Chondrocyte (in vitro differentiated cells): ENCODE data around the gene ZNF519. TPM values are rescaled to one million over a fixed set of nuclear protein-coding genes. Genes with fewer than 3 reads are reported as not detected.
"Not testable (repeated sequence)": the region's sequence is repeated elsewhere in the genome, so short reads cannot be mapped to it uniquely, and the experiment has no call there.

Experiments used
- DNase-seq: peaks from one replicate; pipeline ENCODE4 v3.0.0; 2021; ENCODE audit warnings: mixed read lengths, low spot score
- H3K27ac Mint-ChIP-seq: one replicate; pipeline ENCODE4 v1.8.0; 2021; ENCODE audit warnings: mild to moderate bottlenecking, moderate library complexity, mixed read lengths; ENCODE audit not compliant: unreplicated experiment
- H3K27me3 Mint-ChIP-seq: 2 replicates; pipeline ENCODE4 v1.8.0; 2021; ENCODE audit warnings: low read depth, mixed read lengths
- H3K36me3 Mint-ChIP-seq: 2 replicates; pipeline ENCODE4 v1.8.0; 2021; ENCODE audit warnings: low read depth, mixed read lengths
- H3K4me1 Mint-ChIP-seq: 2 replicates; pipeline ENCODE4 v1.8.0; 2021; ENCODE audit warnings: low read depth, mild to moderate bottlenecking, mixed read lengths
- H3K4me3 Mint-ChIP-seq: one replicate; pipeline ENCODE4 v1.8.0; 2021; ENCODE audit warnings: mild to moderate bottlenecking, moderate library complexity, mixed read lengths; ENCODE audit not compliant: unreplicated experiment
- H3K9me3 Mint-ChIP-seq: 2 replicates; pipeline ENCODE4 v1.8.0; 2021; ENCODE audit warnings: low read depth, mixed read lengths
- CTCF ChIP-seq: fragments of 200-600 bp; sonication (generic); IDR thresholded peaks from 2 replicates; pipeline ENCODE4 v1.5.0; 2021; ENCODE audit warnings: antibody characterized with exemption, mild to moderate bottlenecking, moderate library complexity
- total RNA-seq: library from RNA; stranded (reverse); gene quantifications from 3 replicates; pipeline ENCODE4 v1.2.1, GENCODE V29; 2021

The ZNF519 gene
- total RNA-seq, 1 donor from 2014 or later, result 2.9 TPM

GRCh38 chr18:14144628-14144895 lies 12.3 kb upstream of the ZNF519 start:
- no peak overlapping the region for H3K27ac Mint-ChIP-seq
- peaks cover 2% of the 10 kb centered on the region for H3K9me3 Mint-ChIP-seq
- H3K27me3 Mint-ChIP-seq, result peaks cover 4% of the 10 kb centered on the region
- TF ChIP-seq CTCF, result no peak
- H3K36me3 Mint-ChIP-seq, result no peaks in the 10 kb centered on the region
- no peaks in the 10 kb centered on the region for H3K4me1 Mint-ChIP-seq
- DNase-seq, result no peak
- no peak overlapping the region for H3K4me3 Mint-ChIP-seq

- H3K27me3 Mint-ChIP-seq, DNase-seq, H3K36me3 Mint-ChIP-seq, H3K4me3 Mint-ChIP-seq, H3K4me1 Mint-ChIP-seq, H3K27ac Mint-ChIP-seq, H3K9me3 Mint-ChIP-seq: not testable (repeated sequence)
Observed at GRCh38 chr18:14143871-14144627, 11.8 kb upstream of the ZNF519 start.

- H3K36me3 Mint-ChIP-seq, DNase-seq: not testable (repeated sequence)
Observed at GRCh38 chr18:14143396-14143795, 11.2 kb upstream of the ZNF519 start.

GRCh38 chr18:14142177-14142576 lies 9.9 kb upstream of the ZNF519 start:
- not testable (repeated sequence) for H3K4me1 Mint-ChIP-seq, H3K36me3 Mint-ChIP-seq, H3K27ac Mint-ChIP-seq, H3K9me3 Mint-ChIP-seq, H3K4me3 Mint-ChIP-seq, DNase-seq
- H3K27me3 Mint-ChIP-seq, result peaks cover 17% of the 10 kb centered on the region

More at GRCh38 chr18:14143396-14143795, 11.2 kb upstream of the ZNF519 start:
- not testable (repeated sequence) for H3K27me3 Mint-ChIP-seq, H3K4me1 Mint-ChIP-seq, H3K9me3 Mint-ChIP-seq, H3K4me3 Mint-ChIP-seq, H3K27ac Mint-ChIP-seq

GRCh38 chr18:14139583-14139982 lies 7.3 kb upstream of the ZNF519 start:
- H3K9me3 Mint-ChIP-seq, result not testable (repeated sequence)

GRCh38 chr18:14137971-14138370 lies 5.7 kb upstream of the ZNF519 start:
- H3K36me3 Mint-ChIP-seq, H3K9me3 Mint-ChIP-seq, H3K4me3 Mint-ChIP-seq, H3K27ac Mint-ChIP-seq, H3K4me1 Mint-ChIP-seq, DNase-seq: not testable (repeated sequence)
- peaks cover 17% of the 10 kb centered on the region for H3K27me3 Mint-ChIP-seq

More at GRCh38 chr18:14139583-14139982, 7.3 kb upstream of the ZNF519 start:
- H3K4me3 Mint-ChIP-seq, H3K4me1 Mint-ChIP-seq, DNase-seq, H3K27ac Mint-ChIP-seq, H3K36me3 Mint-ChIP-seq: not testable (repeated sequence)
- peaks cover 17% of the 10 kb centered on the region for H3K27me3 Mint-ChIP-seq

- H3K27me3 Mint-ChIP-seq, H3K9me3 Mint-ChIP-seq, H3K36me3 Mint-ChIP-seq, DNase-seq: not testable (repeated sequence)
- Mint-ChIP-seq H3K4me3 (peak overlapping the region; percentile 91), H3K27ac (peak overlapping the region; percentile 85), H3K4me1 (peaks cover 19% of the 10 kb centered on the region)
Observed at GRCh38 chr18:14131696-14132270, 452 bp downstream of the ZNF519 start.

GRCh38 chr18:14130804-14131203 lies 1.4 kb downstream of the ZNF519 start:
- H3K27ac Mint-ChIP-seq, result not testable (repeated sequence)

GRCh38 chr18:14124689-14125088 lies 7.5 kb downstream of the ZNF519 start:
- no peak overlapping the region for H3K4me3 Mint-ChIP-seq
- DNase-seq, result no peak
- no peaks in the 10 kb centered on the region for H3K9me3 Mint-ChIP-seq
- H3K27me3 Mint-ChIP-seq, result no peaks in the 10 kb centered on the region
- no peaks in the 10 kb centered on the region for H3K4me1 Mint-ChIP-seq
- no peak for TF ChIP-seq CTCF
- peaks cover 2% of the 10 kb centered on the region for H3K36me3 Mint-ChIP-seq
- H3K27ac Mint-ChIP-seq, result no peak overlapping the region

More at GRCh38 chr18:14130804-14131203, 1.4 kb downstream of the ZNF519 start:
- not testable (repeated sequence) for H3K36me3 Mint-ChIP-seq, H3K4me3 Mint-ChIP-seq, DNase-seq, H3K9me3 Mint-ChIP-seq, H3K27me3 Mint-ChIP-seq
- H3K4me1 Mint-ChIP-seq, result peaks cover 19% of the 10 kb centered on the region
